ENCODE data around the gene MRTFA.

The MRTFA gene

GRCh38 chr22:40420341-40421081, 216.0 kb downstream of the MRTFA start:
- DNase-seq = no peak

GRCh38 chr22:40419718-40420117, 216.8 kb downstream of the MRTFA start:
- DNase-seq = no peak

GRCh38 chr22:40418366-40419201, 217.9 kb downstream of the MRTFA start:
- peak; percentile 43 for DNase-seq

- no peak for DNase-seq
Observed at GRCh38 chr22:40417881-40418280, 218.6 kb downstream of the MRTFA start.

- DNase-seq = no peak
Observed at GRCh38 chr22:40417041-40417440, 219.5 kb downstream of the MRTFA start.

GRCh38 chr22:40416636-40417035, 219.9 kb downstream of the MRTFA start:
- no peak for DNase-seq

- DNase-seq = no peak
Observed at GRCh38 chr22:40416267-40416570, 220.3 kb downstream of the MRTFA start.

GRCh38 chr22:40415531-40416266, 220.8 kb downstream of the MRTFA start:
- DNase-seq = no peak

GRCh38 chr22:40414838-40415505, 221.5 kb downstream of the MRTFA start:
- DNase-seq = no peak

GRCh38 chr22:40414311-40414710, 222.2 kb downstream of the MRTFA start:
- no peak for DNase-seq

GRCh38 chr22:40413873-40414272, 222.6 kb downstream of the MRTFA start:
- no peak for DNase-seq

- DNase-seq = no peak
Observed at GRCh38 chr22:40412441-40412840, 224.1 kb downstream of the MRTFA start.

- DNase-seq = no peak
Observed at GRCh38 chr22:40411506-40411861, 225.0 kb downstream of the MRTFA start.

- DNase-seq = no peak
Observed at GRCh38 chr22:40410731-40411505, 225.6 kb downstream of the MRTFA start.

- no peak for DNase-seq
Observed at GRCh38 chr22:40410272-40410671, 226.2 kb downstream of the MRTFA start.

GRCh38 chr22:40409613-40410113, 226.9 kb downstream of the MRTFA start:
- DNase-seq = no peak

- DNase-seq = no peak
Observed at GRCh38 chr22:40408718-40409612, 227.6 kb downstream of the MRTFA start.

GRCh38 chr22:40407831-40408717, 228.4 kb downstream of the MRTFA start:
- DNase-seq = no peak

GRCh38 chr22:40407021-40407761, 229.3 kb downstream of the MRTFA start:
- no peak for DNase-seq

All from activated CD8-positive, alpha-beta memory T cell treated with anti-CD3 and anti-CD28 coated beads, Interleukin-2, amount 50 U/mL, for 4 hours (primary cell).